Measurements from ENCODE around the gene C14orf132.

GRCh38 chr14:96121660-96122395, 82.7 kb downstream of the C14orf132 start:
- TF ChIP-seq CTCF (conservative IDR thresholded peaks at IDR 0.05; ENCODE audit: low read length), result no peak
- TF ChIP-seq EZH2phosphoT487 (IDR thresholded peaks at IDR 0.05; ENCODE audit: borderline replicate concordance), result no peak
